ENCODE results near the gene CHI3L2.

Gene CHI3L2

GRCh38 chr1:111227434-111227833 lies at the start of gene CHI3L2:
Gene CHI3L2, plus strand, starts transcription at chr1:111227713. Its CDS starts 17 bp downstream, at chr1:111227730.
- DNase-seq (ENCODE audit: low read depth in 2 of 2), result no peak

GRCh38 chr1:111179968-111180533 lies 47.5 kb upstream of the CHI3L2 start:
- no peak for DNase-seq (ENCODE audit: low read depth in 2 of 2)

- no peak for DNase-seq (ENCODE audit: low read depth in 2 of 2)
These were observed 45.5 kb upstream of the CHI3L2 start for GRCh38 chr1:111182052-111182451.

GRCh38 chr1:111183308-111184069 lies 44.0 kb upstream of the CHI3L2 start:
- no peak for DNase-seq (ENCODE audit: low read depth in 2 of 2)

GRCh38 chr1:111184663-111185062 lies 42.9 kb upstream of the CHI3L2 start:
- DNase-seq (ENCODE audit: low read depth in 2 of 2), result no peak

- no peak for DNase-seq (ENCODE audit: low read depth in 2 of 2)
These were observed 36.5 kb upstream of the CHI3L2 start for GRCh38 chr1:111190931-111191451.

GRCh38 chr1:111191496-111191895 lies 36.0 kb upstream of the CHI3L2 start:
- DNase-seq (ENCODE audit: low read depth in 2 of 2), result no peak

- no peak for DNase-seq (ENCODE audit: low read depth in 2 of 2)
These were observed 35.4 kb upstream of the CHI3L2 start for GRCh38 chr1:111192074-111192473.

GRCh38 chr1:111192658-111193519 lies 34.6 kb upstream of the CHI3L2 start:
- DNase-seq (ENCODE audit: low read depth in 2 of 2), result no peak

- DNase-seq (ENCODE audit: low read depth in 2 of 2), result no peak
These were observed 33.6 kb upstream of the CHI3L2 start for GRCh38 chr1:111193712-111194480.

GRCh38 chr1:111195002-111195684 lies 32.4 kb upstream of the CHI3L2 start:
- DNase-seq (ENCODE audit: low read depth in 2 of 2), result no peak

- DNase-seq (ENCODE audit: low read depth in 2 of 2), result no peak
These were observed 31.3 kb upstream of the CHI3L2 start for GRCh38 chr1:111196213-111196612.

- peak in 1 of 2 donors; percentile 56 for DNase-seq (ENCODE audit: low read depth in 2 of 2)
These were observed 29.8 kb upstream of the CHI3L2 start for GRCh38 chr1:111197598-111198284.

- DNase-seq (ENCODE audit: low read depth in 2 of 2), result no peak
These were observed 28.7 kb upstream of the CHI3L2 start for GRCh38 chr1:111198836-111199235.

- no peak for DNase-seq (ENCODE audit: low read depth in 2 of 2)
These were observed 28.2 kb upstream of the CHI3L2 start for GRCh38 chr1:111199329-111199728.

- DNase-seq (ENCODE audit: low read depth in 2 of 2), result peak; percentile 39
These were observed 27.4 kb upstream of the CHI3L2 start, which contains the start of gene DENND2D for GRCh38 chr1:111199881-111200801. Gene DENND2D, minus strand, starts transcription at chr1:111200646. Its CDS starts 187 bp downstream, at chr1:111200459.

GRCh38 chr1:111200802-111201161 lies 26.7 kb upstream of the CHI3L2 start:
- no peak for DNase-seq (ENCODE audit: low read depth in 2 of 2)

GRCh38 chr1:111201275-111202090 lies 26.0 kb upstream of the CHI3L2 start:
- no peak for DNase-seq (ENCODE audit: low read depth in 2 of 2)
